ACC112 (cell line): ENCODE data around the gene IDH3B.

Experiments
- H2AFZ ChIP-seq: fragments of 200-600 bp; sonication (generic); one replicate; pipeline ENCODE4 v1.6.0; 2017; ENCODE audit warnings: antibody characterized with exemption, low read length; ENCODE audit not compliant: unreplicated experiment
- H3K27ac ChIP-seq: fragments of 200-600 bp; sonication (generic); 2 replicates; pipeline ENCODE4 v1.5.1; 2014; ENCODE audit warnings: low read depth, mild to moderate bottlenecking, antibody characterized with exemption, low read length, moderate library complexity
- H3K27me3 ChIP-seq: fragments of 200-600 bp; sonication (generic); 2 replicates; pipeline ENCODE4 v1.6.1; 2014; ENCODE audit warnings: mild to moderate bottlenecking, antibody characterized with exemption, low read length, moderate library complexity, mixed read lengths; ENCODE audit not compliant: insufficient read depth
- H3K36me3 ChIP-seq: fragments of 200-600 bp; sonication (generic); 2 replicates; pipeline ENCODE4 v1.6.1; 2016; ENCODE audit warnings: mild to moderate bottlenecking, antibody characterized with exemption, low read length, moderate library complexity, mixed read lengths; ENCODE audit not compliant: insufficient read depth
- H3K4me1 ChIP-seq: fragments of 200-600 bp; sonication (generic); one replicate; pipeline ENCODE4 v1.6.1; 2016; ENCODE audit warnings: low read length, mixed read lengths; ENCODE audit not compliant: insufficient read depth, unreplicated experiment, control insufficient read depth
- H3K4me3 ChIP-seq: fragments of 200-600 bp; sonication (generic); 2 replicates; pipeline ENCODE4 v1.5.1; 2014; ENCODE audit warnings: mild to moderate bottlenecking, low read depth, low read length
- H3K79me2 ChIP-seq: fragments of 200-600 bp; sonication (generic); one replicate; pipeline ENCODE4 v1.6.0; 2016; ENCODE audit warnings: low read length; ENCODE audit not compliant: control insufficient read depth, unreplicated experiment, insufficient read depth

The IDH3B gene

GRCh38 chr20:2663887-2664719, at the start of gene IDH3B:
Gene IDH3B, minus strand, starts transcription at chr20:2664216. Its CDS starts 28 bp downstream, at chr20:2664188.
- Histone ChIP-seq H2AFZ (peak within 1 kb of the TSS; percentile 89), H3K4me3 (peak within 1 kb of the TSS; percentile 87), H3K36me3 (no peaks in the 10 kb centered on the region), H3K4me1 (peaks cover 9% of the 10 kb centered on the region), H3K27me3 (peaks cover 5% of the 10 kb centered on the region), H3K27ac (peak within 1 kb of the TSS; percentile 80), H3K79me2 (peaks cover 9% of the 10 kb centered on the region)

GRCh38 chr20:2713285-2713684, 49.3 kb upstream of the IDH3B start:
- H3K4me3 ChIP-seq: no peak overlapping the region
- no peak overlapping the region for H3K27ac ChIP-seq
- no peaks in the 10 kb centered on the region for H3K36me3 ChIP-seq
- H2AFZ ChIP-seq: no peak overlapping the region
- peaks cover 81% of the 10 kb centered on the region for H3K27me3 ChIP-seq
- H3K4me1 ChIP-seq: no peaks in the 10 kb centered on the region
- no peaks in the 10 kb centered on the region for H3K79me2 ChIP-seq

GRCh38 chr20:2709205-2709981, 45.4 kb upstream of the IDH3B start:
- H3K79me2 ChIP-seq: no peaks in the 10 kb centered on the region
- H3K4me3 ChIP-seq: no peak overlapping the region
- peaks cover 93% of the 10 kb centered on the region for H3K27me3 ChIP-seq
- H2AFZ ChIP-seq: no peak overlapping the region
- H3K36me3 ChIP-seq: no peaks in the 10 kb centered on the region
- no peaks in the 10 kb centered on the region for H3K4me1 ChIP-seq
- no peak overlapping the region for H3K27ac ChIP-seq

GRCh38 chr20:2708665-2709064, 44.6 kb upstream of the IDH3B start:
- Histone ChIP-seq H3K4me1 (no peaks in the 10 kb centered on the region), H3K36me3 (no peaks in the 10 kb centered on the region), H3K27ac (no peak overlapping the region), H3K4me3 (no peak overlapping the region), H3K79me2 (no peaks in the 10 kb centered on the region), H2AFZ (no peak overlapping the region), H3K27me3 (peaks cover 93% of the 10 kb centered on the region)

- no peak overlapping the region for H3K4me3 ChIP-seq
- no peaks in the 10 kb centered on the region for H3K4me1 ChIP-seq
- H3K36me3 ChIP-seq: no peaks in the 10 kb centered on the region
- H3K79me2 ChIP-seq: no peaks in the 10 kb centered on the region
- H3K27ac ChIP-seq: no peak overlapping the region
- no peak overlapping the region for H2AFZ ChIP-seq
- H3K27me3 ChIP-seq: peaks cover 93% of the 10 kb centered on the region
Observed at GRCh38 chr20:2708073-2708415, 44.0 kb upstream of the IDH3B start.

- Histone ChIP-seq H3K4me3 (no peak overlapping the region), H3K79me2 (no peaks in the 10 kb centered on the region), H2AFZ (no peak overlapping the region), H3K4me1 (no peaks in the 10 kb centered on the region), H3K27me3 (peaks cover 93% of the 10 kb centered on the region), H3K27ac (no peak overlapping the region), H3K36me3 (no peaks in the 10 kb centered on the region)
Observed at GRCh38 chr20:2707353-2708072, 43.5 kb upstream of the IDH3B start.

- H3K36me3 ChIP-seq: no peaks in the 10 kb centered on the region
- no peaks in the 10 kb centered on the region for H3K79me2 ChIP-seq
- H2AFZ ChIP-seq: no peak overlapping the region
- no peak overlapping the region for H3K27ac ChIP-seq
- peaks cover 89% of the 10 kb centered on the region for H3K27me3 ChIP-seq
- H3K4me1 ChIP-seq: no peaks in the 10 kb centered on the region
- H3K4me3 ChIP-seq: no peak overlapping the region
Observed at GRCh38 chr20:2706688-2707352, 42.8 kb upstream of the IDH3B start.

- no peak overlapping the region for H2AFZ ChIP-seq
- H3K4me3 ChIP-seq: no peak overlapping the region
- no peaks in the 10 kb centered on the region for H3K4me1 ChIP-seq
- no peak overlapping the region for H3K27ac ChIP-seq
- H3K36me3 ChIP-seq: no peaks in the 10 kb centered on the region
- no peaks in the 10 kb centered on the region for H3K79me2 ChIP-seq
- H3K27me3 ChIP-seq: peaks cover 89% of the 10 kb centered on the region
Observed at GRCh38 chr20:2705931-2706645, 42.1 kb upstream of the IDH3B start.

GRCh38 chr20:2703716-2704475, 39.9 kb upstream of the IDH3B start:
- peaks cover 90% of the 10 kb centered on the region for H3K27me3 ChIP-seq
- no peaks in the 10 kb centered on the region for H3K36me3 ChIP-seq
- no peak overlapping the region for H3K4me3 ChIP-seq
- no peaks in the 10 kb centered on the region for H3K79me2 ChIP-seq
- H3K27ac ChIP-seq: no peak overlapping the region
- H3K4me1 ChIP-seq: no peaks in the 10 kb centered on the region
- no peak overlapping the region for H2AFZ ChIP-seq
